HepG2 (cell line): Measurements from ENCODE around the gene INTS14. TPM values are rescaled to one million over a fixed set of nuclear protein-coding genes. Genes with fewer than 3 reads are reported as not detected.

ENCODE experiments used
- FOSL1 ChIP-seq: sonication (generic); formaldehyde crosslinking; IDR thresholded peaks from 2 replicates; pipeline ENCODE4 v1.9.0; 2021; ENCODE audit warnings: missing genetic modification reagents, borderline replicate concordance
- NFYB ChIP-seq: sonication (generic); formaldehyde crosslinking; IDR thresholded peaks from 2 replicates; pipeline ENCODE4 v1.4.0; 2020; ENCODE audit warnings: missing genetic modification reagents
- ZNF274 ChIP-seq: sonication (generic); formaldehyde crosslinking; IDR thresholded peaks from 2 replicates; pipeline ENCODE4 v1.5.1; 2020; ENCODE audit warnings: mild to moderate bottlenecking, missing genetic modification reagents
- ZNF30 ChIP-seq: sonication (generic); formaldehyde crosslinking; IDR thresholded peaks from 2 replicates; pipeline ENCODE4 v1.5.0; 2020; ENCODE audit warnings: mild to moderate bottlenecking, missing genetic modification reagents
- ZNF318 ChIP-seq: sonication (generic); formaldehyde crosslinking; IDR thresholded peaks from 2 replicates; pipeline ENCODE4 v1.4.0; 2020; ENCODE audit warnings: mild to moderate bottlenecking, missing genetic modification reagents
- ZNF550 ChIP-seq: sonication (generic); formaldehyde crosslinking; IDR thresholded peaks from 2 replicates; pipeline ENCODE4 v1.4.0; 2020; ENCODE audit warnings: mild to moderate bottlenecking, missing genetic modification reagents, borderline replicate concordance
- ZNF589 ChIP-seq: sonication (generic); formaldehyde crosslinking; conservative IDR thresholded peaks from 2 replicates; pipeline ENCODE4 v1.8.0; 2022; ENCODE audit warnings: mild to moderate bottlenecking, moderate library complexity, missing genetic modification reagents
- ZNF607 ChIP-seq: sonication (generic); formaldehyde crosslinking; IDR thresholded peaks from 2 replicates; pipeline ENCODE4 v1.5.1; 2020; ENCODE audit warnings: missing genetic modification reagents, mild to moderate bottlenecking, borderline replicate concordance
- ZUFSP ChIP-seq: sonication (generic); formaldehyde crosslinking; IDR thresholded peaks from 2 replicates; pipeline ENCODE4 v1.9.0; 2021; ENCODE audit warnings: missing genetic modification reagents, mild to moderate bottlenecking, borderline replicate concordance
- polyA plus RNA-seq, 8 experiments: library from polyadenylated mRNA; depleted of rRNA in 3 of 8; stranded (reverse) in 7 of 8; unstranded in 1 of 8; fragments of >200 nt; fragmentation: Illumina TruSeq in 4 of 8; extraction: Trizol in 4 of 8; gene quantifications; 2 replicates each; pipeline versions ENCODE4 v1.2.1 to v1.2.3, GENCODE V29; 2011 to 2016; ENCODE audit warnings: low read depth in 4 of 8, missing spikeins in 1 of 8, mixed read lengths in 1 of 8; ENCODE audit not compliant: insufficient read depth in 1 of 8
- total RNA-seq, 5 experiments: library from RNA; depleted of rRNA; stranded (reverse); fragments of >200 nt; fragmentation: Illumina TruSeq; extraction: Trizol; gene quantifications; 2 replicates each; pipeline ENCODE4 v1.2.3, GENCODE V29; 2016; ENCODE audit warnings: low read depth in 1 of 5
- TF ChIP-seq, protein P1 (sequence below): sonication (generic); formaldehyde crosslinking; IDR thresholded peaks from 2 replicates; pipeline ENCODE4 v1.8.1; 2023; ENCODE audit warnings: mild to moderate bottlenecking, missing genetic modification reagents, borderline replicate concordance
- TF ChIP-seq, protein P2 (sequence below): sonication (generic); formaldehyde crosslinking; IDR thresholded peaks from 2 replicates; pipeline ENCODE4 v1.4.0; 2020; ENCODE audit warnings: mild to moderate bottlenecking, low read depth, missing genetic modification reagents

Gene INTS14
- total and polyA plus RNA-seq, 2 of the 13 experiments (the other 11 are each of a cell fraction or from before 2014, with no cell fraction given), result 41.4 to 52.0 TPM

GRCh38 chr15:65610871-65611718, at the start of gene INTS14 (continued):
- TF ChIP-seq ZNF318 (CRISPR knock-in tag) (no peak; the same call in 1 of the 2 replicates), ZNF589 (CRISPR knock-in tag) (peak; percentile 83; the same call in 1 of the 2 replicates), FOSL1 (no peak), ZNF607 (peak; percentile 55; the same call in 1 of the 2 replicates), ZUFSP (CRISPR knock-in tag) (no peak), ZNF30 (no peak; the same call in 1 of the 2 replicates), ZNF550 (no peak), NFYB (CRISPR knock-in tag) (peak; percentile 71), ZNF274 (CRISPR knock-in tag) (peak; percentile 94)
- TF ChIP-seq, protein P1, sequence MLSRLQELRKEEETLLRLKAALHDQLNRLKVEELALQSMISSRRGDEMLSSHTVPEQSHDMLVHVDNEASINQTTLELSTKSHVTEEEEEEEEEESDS, result no peak; the same call in 1 of the 2 replicates
- TF ChIP-seq, protein P2, sequence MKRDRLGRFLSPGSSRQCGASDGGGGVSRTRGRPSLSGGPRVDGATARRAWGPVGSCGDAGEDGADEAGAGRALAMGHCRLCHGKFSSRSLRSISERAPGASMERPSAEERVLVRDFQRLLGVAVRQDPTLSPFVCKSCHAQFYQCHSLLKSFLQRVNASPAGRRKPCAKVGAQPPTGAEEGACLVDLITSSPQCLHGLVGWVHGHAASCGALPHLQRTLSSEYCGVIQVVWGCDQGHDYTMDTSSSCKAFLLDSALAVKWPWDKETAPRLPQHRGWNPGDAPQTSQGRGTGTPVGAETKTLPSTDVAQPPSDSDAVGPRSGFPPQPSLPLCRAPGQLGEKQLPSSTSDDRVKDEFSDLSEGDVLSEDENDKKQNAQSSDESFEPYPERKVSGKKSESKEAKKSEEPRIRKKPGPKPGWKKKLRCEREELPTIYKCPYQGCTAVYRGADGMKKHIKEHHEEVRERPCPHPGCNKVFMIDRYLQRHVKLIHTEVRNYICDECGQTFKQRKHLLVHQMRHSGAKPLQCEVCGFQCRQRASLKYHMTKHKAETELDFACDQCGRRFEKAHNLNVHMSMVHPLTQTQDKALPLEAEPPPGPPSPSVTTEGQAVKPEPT, result 0 out of 2 replicates have a peak, but pooled peaks have one; percentile 70
